ENCODE results near the gene HOPX. TPM values are rescaled to one million over a fixed set of nuclear protein-coding genes. Genes with fewer than 3 reads are reported as not detected.

HOPX gene
- total and polyA plus RNA-seq, 2 experiments from 2014 or later: not detected

GRCh38 chr4:56612282-56612681, 68.8 kb downstream of the HOPX start (continued):
- TF ChIP-seq ZNF462 (CRISPR knock-in tag; IDR thresholded peaks at IDR 0.05) (no peak), EZH2phosphoT487 (IDR thresholded peaks at IDR 0.05; ENCODE audit: unreplicated experiment) (no peak), POLR2AphosphoS5 (IDR thresholded peaks at IDR 0.05; ENCODE audit: low read depth) (no peak), REST (IDR thresholded peaks at IDR 0.05; ENCODE audit: unreplicated experiment) (no peak), CREB1 (CRISPR knock-in tag; IDR thresholded peaks at IDR 0.05; ENCODE audit: low read depth) (no peak), NANOG (IDR thresholded peaks at IDR 0.05; ENCODE audit: borderline replicate concordance) (no peak)

GRCh38 chr4:56611501-56611900, 69.6 kb downstream of the HOPX start:
- no peak for ATAC-seq
- peaks cover 36% of the 10 kb centered on the region for H3K27me3 Mint-ChIP-seq (ENCODE audit: insufficient read depth, low read depth, poor library complexity)

More at GRCh38 chr4:56611501-56611900, 69.6 kb downstream of the HOPX start:
- DNase-seq (ENCODE audit: low spot score): no peak
- Histone ChIP-seq H3K79me2 (replicated peaks; ENCODE audit: insufficient read depth) (no peaks in the 10 kb centered on the region), H3K36me3 (ENCODE audit: insufficient read depth) (no peaks in the 10 kb centered on the region), H3F3A (replicated peaks; ENCODE audit: low read depth) (no peaks in the 10 kb centered on the region), H3K4me2 (no peak overlapping the region), H3K4me1 (ENCODE audit: insufficient read depth) (peaks cover 6% of the 10 kb centered on the region), H3K4me3 (no peak overlapping the region), H3K9me2 (ENCODE audit: insufficient read depth) (no peaks in the 10 kb centered on the region), H2AFZ (no peak overlapping the region), H3K27ac (ENCODE audit: low read depth) (no peak overlapping the region), H3K27me3 (ENCODE audit: insufficient read depth) (peaks cover 68% of the 10 kb centered on the region), H4K20me1 (replicated peaks; ENCODE audit: insufficient read depth) (no peaks in the 10 kb centered on the region; the same call in 1 of the 2 replicates)
- Mint-ChIP-seq H3K9me3 (peaks cover 7% of the 10 kb centered on the region; the same call in 2 of the 3 replicates), H3K27ac (no peak overlapping the region), H3K36me3 (ENCODE audit: low read depth) (no peaks in the 10 kb centered on the region; the same call in 2 of the 3 replicates), H3K4me1 (peaks cover 9% of the 10 kb centered on the region), H3K4me3 (no peak overlapping the region)
- no peak for TF ChIP-seq CTCF (conservative IDR thresholded peaks at IDR 0.05; ENCODE audit: low read depth in 2 of 2)
